Endodermal cell (in vitro differentiated cells): ENCODE results near the gene PATE4. TPM values are rescaled to one million over a fixed set of nuclear protein-coding genes. Genes with fewer than 3 reads are reported as not detected.

Source experiments
- DNase-seq: peaks from one replicate; pipeline ENCODE4 v3.0.0-alpha.2; 2017
- H3K27ac ChIP-seq: 2 replicates; pipeline ENCODE4 v1.5.1; 2013; ENCODE audit warnings: mild to moderate bottlenecking, low read depth, low read length, moderate library complexity
- H3K27me3 ChIP-seq: 2 replicates; pipeline ENCODE4 v1.6.1; 2013; ENCODE audit warnings: mild to moderate bottlenecking, low read length, moderate library complexity; ENCODE audit not compliant: insufficient read depth, control insufficient read depth, poor library complexity, severe bottlenecking
- H3K36me3 ChIP-seq: 2 replicates; pipeline ENCODE4 v1.7.0; 2013; ENCODE audit warnings: mild to moderate bottlenecking, low read length, moderate library complexity; ENCODE audit not compliant: control insufficient read depth, insufficient read depth
- H3K4me1 ChIP-seq: one replicate; pipeline ENCODE4 v1.7.0; 2013; ENCODE audit warnings: low read length; ENCODE audit not compliant: control insufficient read depth, insufficient read depth
- H3K4me3 ChIP-seq: 2 replicates; pipeline ENCODE4 v1.5.1; 2013; ENCODE audit warnings: mild to moderate bottlenecking, low read length, moderate library complexity
- H3K9ac ChIP-seq: 2 replicates; pipeline ENCODE4 v1.6.1; 2013; ENCODE audit warnings: mild to moderate bottlenecking, low read length, moderate library complexity; ENCODE audit not compliant: poor library complexity, severe bottlenecking; ENCODE audit errors: extremely low read depth
- H3K9me3 ChIP-seq: 2 replicates; pipeline ENCODE4 v1.6.1; 2013; ENCODE audit warnings: mild to moderate bottlenecking, low read length, moderate library complexity; ENCODE audit not compliant: control insufficient read depth
- H3K27ac Mint-ChIP-seq: 2 replicates; pipeline ENCODE4 v1.8.0; 2020; ENCODE audit warnings: mixed read lengths
- H3K27me3 Mint-ChIP-seq: 2 replicates; pipeline ENCODE4 v1.8.0; 2021; ENCODE audit warnings: mild to moderate bottlenecking, mixed read lengths; ENCODE audit not compliant: insufficient read depth
- H3K36me3 Mint-ChIP-seq: 2 replicates; pipeline ENCODE4 v1.8.0; 2020; ENCODE audit warnings: low read depth, mixed read lengths
- H3K4me1 Mint-ChIP-seq: 2 replicates; pipeline ENCODE4 v1.8.0; 2020; ENCODE audit warnings: mixed read lengths
- H3K4me3 Mint-ChIP-seq: 2 replicates; pipeline ENCODE4 v1.8.0; 2020; ENCODE audit warnings: mild to moderate bottlenecking, moderate library complexity, mixed read lengths
- H3K9me3 Mint-ChIP-seq: 2 replicates; pipeline ENCODE4 v1.8.0; 2020; ENCODE audit warnings: mild to moderate bottlenecking, mixed read lengths
- CTCF ChIP-seq: fragments of 200-600 bp; sonication (generic); conservative IDR thresholded peaks from 2 replicates; pipeline ENCODE4 v1.5.0; 2021; ENCODE audit warnings: antibody characterized with exemption, mild to moderate bottlenecking
- WGBS, 2 experiments: methylation state at CpG; one replicate each; pipeline versions ENCODE4 v1.1.5 to v1.1.7; 2013; ENCODE audit warnings: missing lambda C conversion rate in 2 of 2, mixed read lengths in 1 of 2; ENCODE audit not compliant: insufficient coverage in 1 of 2, insufficient read length in 1 of 2; 5-methylcytosine and 5-hydroxymethylcytosine counted together
- long read RNA-seq, 4 experiments: library from polyadenylated mRNA in 2 of 4; library from RNA in 1 of 4; library from capped mRNA in 1 of 4; stranded (forward) in 3 of 4; unstranded in 1 of 4; transcript quantifications; one replicate each; pipeline ENCODE4 v2.0.0, GENCODE V29; 2020 to 2021; ENCODE audit warnings: inconsistent platforms in 1 of 4
- polyA plus RNA-seq, 2 experiments: library from polyadenylated mRNA; stranded (reverse); fragments of 50-300 nt; gene quantifications; one replicate each; pipeline ENCODE4 v1.2.3, GENCODE V29; 2013
- total RNA-seq, 2 donors: library from RNA; stranded (reverse); fragmentation: NEBNext Ultra II Directional in 1 of 2; extraction: Animal tissue kit (Norgen Biotek cat#: 25700) in 1 of 2; gene quantifications; 2 replicates in 1 of 2; 3 replicates in 1 of 2; pipeline ENCODE4 v1.2.1, GENCODE V29; 2021

Gene PATE4
- total RNA-seq: not detected
- polyA plus RNA-seq (2013, experiment 1 of 2): not detected
- polyA plus RNA-seq (2013, experiment 2 of 2): not detected
- long read RNA-seq, experiment 1: 0 reads
- long read RNA-seq, experiment 2: 0 reads
- long read RNA-seq, experiment 3: 0 reads
- long read RNA-seq, experiment 4: 0 reads

DNA sequence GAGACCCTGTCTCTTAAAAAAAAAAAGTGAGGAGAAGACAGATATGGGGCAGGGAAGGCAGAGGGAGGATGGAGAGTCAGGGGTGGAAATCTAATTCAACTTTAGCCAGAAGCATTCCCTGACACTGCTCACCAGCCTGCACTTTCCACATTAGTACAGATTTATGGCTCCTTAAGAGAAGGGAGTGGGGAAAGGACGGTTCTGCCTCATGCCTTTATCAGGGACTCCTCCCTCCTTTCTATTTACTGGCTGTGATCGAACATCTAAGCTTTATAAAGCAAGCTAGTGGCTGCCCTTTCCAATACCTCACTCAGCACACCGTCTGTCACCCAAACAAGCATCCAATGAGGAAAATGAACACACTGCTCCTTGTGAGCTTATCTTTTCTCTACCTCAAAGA is at the start of gene PATE4:
PATE4 (plus strand) TSS at position 301 of the 400 bp plus-strand sequence; CDS start at position 345, 44 bp downstream.
- H3K4me3 ChIP-seq: no peak within 1 kb of the TSS
- no peak for TF ChIP-seq CTCF
- Mint-ChIP-seq H3K27ac (no peak within 1 kb of the TSS), H3K9me3 (peaks cover 11% of the 10 kb centered on the region), H3K36me3 (no peaks in the 10 kb centered on the region), H3K4me3 (no peak within 1 kb of the TSS), H3K4me1 (no peaks in the 10 kb centered on the region), H3K27me3 (peaks cover 9% of the 10 kb centered on the region)
- H3K9me3 ChIP-seq: no peaks in the 10 kb centered on the region
- no peak within 1 kb of the TSS for H3K9ac ChIP-seq
- WGBS, 2 experiments: 65% methylated on average over 3 of the region's 3 CpGs; no CpG with 5 or more reads in 1 of the 2 experiments
- H3K4me1 ChIP-seq: no peaks in the 10 kb centered on the region
- H3K27me3 ChIP-seq: peaks cover 7% of the 10 kb centered on the region
- DNase-seq: no peak
- H3K27ac ChIP-seq: no peak within 1 kb of the TSS
- no peaks in the 10 kb centered on the region for H3K36me3 ChIP-seq

- Histone ChIP-seq H3K4me3 (no peak overlapping the region), H3K9me3 (no peaks in the 10 kb centered on the region), H3K9ac (no peak overlapping the region), H3K36me3 (no peaks in the 10 kb centered on the region), H3K27me3 (peaks cover 8% of the 10 kb centered on the region), H3K4me1 (no peaks in the 10 kb centered on the region), H3K27ac (no peak overlapping the region)
- 72 to 74% methylated on average over 2 of the region's 2 CpGs for WGBS, 2 experiments
- DNase-seq: no peak
- no peaks in the 10 kb centered on the region for H3K4me1 Mint-ChIP-seq
- H3K36me3 Mint-ChIP-seq: no peaks in the 10 kb centered on the region
- H3K9me3 Mint-ChIP-seq: peaks cover 2% of the 10 kb centered on the region
- peaks cover 20% of the 10 kb centered on the region for H3K27me3 Mint-ChIP-seq
- H3K4me3 Mint-ChIP-seq: no peak overlapping the region
- no peak for TF ChIP-seq CTCF
- no peak overlapping the region for H3K27ac Mint-ChIP-seq
These were observed 48.4 kb upstream of the PATE4 start for GRCh38 chr11:125784678-125785077.

GRCh38 chr11:125787827-125788226 is 45.3 kb upstream of the PATE4 start, which contains the start of gene PATE3:
Gene PATE3 (plus strand): TSS chr11:125788127. CDS start chr11:125788152, 25 bp downstream.
- Histone ChIP-seq H3K9ac (no peak within 1 kb of the TSS), H3K27ac (no peak within 1 kb of the TSS), H3K27me3 (no peaks in the 10 kb centered on the region), H3K4me3 (no peak within 1 kb of the TSS), H3K4me1 (no peaks in the 10 kb centered on the region), H3K36me3 (no peaks in the 10 kb centered on the region), H3K9me3 (no peaks in the 10 kb centered on the region)
- TF ChIP-seq CTCF: no peak
- 82 to 92% methylated on average over 2 of the region's 2 CpGs for WGBS, 2 experiments
- Mint-ChIP-seq H3K4me1 (peaks cover 2% of the 10 kb centered on the region), H3K36me3 (no peaks in the 10 kb centered on the region), H3K27me3 (peaks cover 5% of the 10 kb centered on the region), H3K4me3 (no peak within 1 kb of the TSS), H3K27ac (no peak within 1 kb of the TSS), H3K9me3 (peaks cover 2% of the 10 kb centered on the region)
- DNase-seq: no peak
